ENCODE measurements around the gene FAM118B.
A peak's percentile ranks its signal among the peaks of the same experiment; 100 is the strongest.

FAM118B gene

GRCh38 chr11:126190792-126191191 lies 20.8 kb upstream of the FAM118B start:
- DNase-seq (ENCODE audit: low spot score in 2 of 2), result no peak
- H3K27ac Mint-ChIP-seq (ENCODE audit: low read depth), result peak overlapping the region; percentile 44
- H3K9me3 Mint-ChIP-seq, result no peaks in the 10 kb centered on the region
- peaks cover 11% of the 10 kb centered on the region for H3K36me3 Mint-ChIP-seq (ENCODE audit: insufficient read depth)
- H3K4me3 Mint-ChIP-seq, result no peak overlapping the region
- no peak for ATAC-seq (replicated peaks; ENCODE audit: extremely low read depth, poor library complexity, severe bottlenecking)
- no peaks in the 10 kb centered on the region for H3K4me1 Mint-ChIP-seq
- H3K27me3 Mint-ChIP-seq, result no peaks in the 10 kb centered on the region

- no peak for ATAC-seq (replicated peaks; ENCODE audit: extremely low read depth, poor library complexity, severe bottlenecking)
- no peak overlapping the region for H3K27ac Mint-ChIP-seq (ENCODE audit: low read depth)
- no peak overlapping the region for H3K4me3 Mint-ChIP-seq
Measured at GRCh38 chr11:126191379-126192073, 20.1 kb upstream of the FAM118B start.

GRCh38 chr11:126192361-126192760 lies 19.2 kb upstream of the FAM118B start:
- Mint-ChIP-seq H3K27me3 (no peaks in the 10 kb centered on the region), H3K9me3 (no peaks in the 10 kb centered on the region), H3K4me3 (no peak overlapping the region), H3K36me3 (ENCODE audit: insufficient read depth) (peaks cover 21% of the 10 kb centered on the region), H3K27ac (ENCODE audit: low read depth) (no peak overlapping the region), H3K4me1 (no peaks in the 10 kb centered on the region)
- no peak for DNase-seq (ENCODE audit: low spot score in 2 of 2)
- no peak for ATAC-seq (replicated peaks; ENCODE audit: extremely low read depth, poor library complexity, severe bottlenecking)

More at GRCh38 chr11:126191379-126192073, 20.1 kb upstream of the FAM118B start:
- no peaks in the 10 kb centered on the region for H3K9me3 Mint-ChIP-seq
- no peaks in the 10 kb centered on the region for H3K27me3 Mint-ChIP-seq
- no peaks in the 10 kb centered on the region for H3K4me1 Mint-ChIP-seq
- H3K36me3 Mint-ChIP-seq (ENCODE audit: insufficient read depth), result peaks cover 16% of the 10 kb centered on the region
- DNase-seq (ENCODE audit: low spot score in 2 of 2), result no peak

GRCh38 chr11:126193038-126193478 lies 18.5 kb upstream of the FAM118B start:
- Mint-ChIP-seq H3K36me3 (ENCODE audit: insufficient read depth) (peaks cover 23% of the 10 kb centered on the region), H3K4me1 (peaks cover 3% of the 10 kb centered on the region), H3K4me3 (no peak overlapping the region), H3K9me3 (no peaks in the 10 kb centered on the region), H3K27ac (ENCODE audit: low read depth) (no peak overlapping the region), H3K27me3 (no peaks in the 10 kb centered on the region)
- no peak for DNase-seq (ENCODE audit: low spot score in 2 of 2)
- no peak for ATAC-seq (replicated peaks; ENCODE audit: extremely low read depth, poor library complexity, severe bottlenecking)

- H3K9me3 Mint-ChIP-seq, result no peaks in the 10 kb centered on the region
Measured at GRCh38 chr11:126194121-126194543, 17.4 kb upstream of the FAM118B start.

GRCh38 chr11:126195119-126195518 lies 16.5 kb upstream of the FAM118B start:
- Mint-ChIP-seq H3K27ac (ENCODE audit: low read depth) (no peak overlapping the region), H3K36me3 (ENCODE audit: insufficient read depth) (peaks cover 29% of the 10 kb centered on the region), H3K27me3 (no peaks in the 10 kb centered on the region), H3K4me3 (no peak overlapping the region), H3K9me3 (no peaks in the 10 kb centered on the region), H3K4me1 (peaks cover 7% of the 10 kb centered on the region)
- ATAC-seq (replicated peaks; ENCODE audit: extremely low read depth, poor library complexity, severe bottlenecking) (no peak), DNase-seq (ENCODE audit: low spot score in 2 of 2) (no peak)

More at GRCh38 chr11:126194121-126194543, 17.4 kb upstream of the FAM118B start:
- H3K27me3 Mint-ChIP-seq, result no peaks in the 10 kb centered on the region
- no peak overlapping the region for H3K27ac Mint-ChIP-seq (ENCODE audit: low read depth)
- ATAC-seq (replicated peaks; ENCODE audit: extremely low read depth, poor library complexity, severe bottlenecking), result no peak
- peaks cover 7% of the 10 kb centered on the region for H3K4me1 Mint-ChIP-seq
- peaks cover 27% of the 10 kb centered on the region for H3K36me3 Mint-ChIP-seq (ENCODE audit: insufficient read depth)
- no peak overlapping the region for H3K4me3 Mint-ChIP-seq
- no peak for DNase-seq (ENCODE audit: low spot score in 2 of 2)

GRCh38 chr11:126197277-126197939 lies 14.2 kb upstream of the FAM118B start:
- no peak overlapping the region for H3K27ac Mint-ChIP-seq (ENCODE audit: low read depth)
- no peak for DNase-seq (ENCODE audit: low spot score in 2 of 2)
- H3K36me3 Mint-ChIP-seq (ENCODE audit: insufficient read depth), result peaks cover 40% of the 10 kb centered on the region
- H3K4me3 Mint-ChIP-seq, result no peak overlapping the region
- no peaks in the 10 kb centered on the region for H3K9me3 Mint-ChIP-seq
- no peaks in the 10 kb centered on the region for H3K27me3 Mint-ChIP-seq
- peaks cover 7% of the 10 kb centered on the region for H3K4me1 Mint-ChIP-seq
- no peak for ATAC-seq (replicated peaks; ENCODE audit: extremely low read depth, poor library complexity, severe bottlenecking)

- Mint-ChIP-seq H3K4me1 (peaks cover 7% of the 10 kb centered on the region), H3K27ac (ENCODE audit: low read depth) (peak overlapping the region; percentile 23), H3K9me3 (no peaks in the 10 kb centered on the region), H3K4me3 (no peak overlapping the region), H3K36me3 (ENCODE audit: insufficient read depth) (peaks cover 50% of the 10 kb centered on the region), H3K27me3 (no peaks in the 10 kb centered on the region)
- ATAC-seq (replicated peaks; ENCODE audit: extremely low read depth, poor library complexity, severe bottlenecking) (no peak), DNase-seq (ENCODE audit: low spot score in 2 of 2) (no peak)
Measured at GRCh38 chr11:126198648-126199047, 12.9 kb upstream of the FAM118B start.

- peaks cover 7% of the 10 kb centered on the region for H3K4me1 Mint-ChIP-seq
- ATAC-seq (replicated peaks; ENCODE audit: extremely low read depth, poor library complexity, severe bottlenecking), result no peak
- no peak for DNase-seq (ENCODE audit: low spot score in 2 of 2)
- no peak overlapping the region for H3K4me3 Mint-ChIP-seq
- H3K27ac Mint-ChIP-seq (ENCODE audit: low read depth), result no peak overlapping the region
- H3K9me3 Mint-ChIP-seq, result no peaks in the 10 kb centered on the region
- H3K27me3 Mint-ChIP-seq, result no peaks in the 10 kb centered on the region
- H3K36me3 Mint-ChIP-seq (ENCODE audit: insufficient read depth), result peaks cover 58% of the 10 kb centered on the region
Measured at GRCh38 chr11:126202646-126203359, 8.8 kb upstream of the FAM118B start.

- H3K27ac Mint-ChIP-seq (ENCODE audit: low read depth), result no peak overlapping the region
- no peaks in the 10 kb centered on the region for H3K9me3 Mint-ChIP-seq
- H3K4me3 Mint-ChIP-seq, result no peak overlapping the region
- H3K27me3 Mint-ChIP-seq, result no peaks in the 10 kb centered on the region
- H3K36me3 Mint-ChIP-seq (ENCODE audit: insufficient read depth), result peaks cover 60% of the 10 kb centered on the region
- peaks cover 3% of the 10 kb centered on the region for H3K4me1 Mint-ChIP-seq
- DNase-seq (ENCODE audit: low spot score in 2 of 2), result no peak
- ATAC-seq (replicated peaks; ENCODE audit: extremely low read depth, poor library complexity, severe bottlenecking), result no peak
Measured at GRCh38 chr11:126205359-126205758, 6.2 kb upstream of the FAM118B start.

GRCh38 chr11:126207896-126208295 lies 3.7 kb upstream of the FAM118B start:
- H3K9me3 Mint-ChIP-seq, result no peaks in the 10 kb centered on the region
- H3K4me3 Mint-ChIP-seq, result no peak overlapping the region
- H3K36me3 Mint-ChIP-seq (ENCODE audit: insufficient read depth), result peaks cover 52% of the 10 kb centered on the region
- no peak overlapping the region for H3K27ac Mint-ChIP-seq (ENCODE audit: low read depth)
- DNase-seq (ENCODE audit: low spot score in 2 of 2), result no peak
- H3K27me3 Mint-ChIP-seq, result no peaks in the 10 kb centered on the region
- H3K4me1 Mint-ChIP-seq, result peaks cover 28% of the 10 kb centered on the region
- no peak for ATAC-seq (replicated peaks; ENCODE audit: extremely low read depth, poor library complexity, severe bottlenecking)

- ATAC-seq (replicated peaks; ENCODE audit: extremely low read depth, poor library complexity, severe bottlenecking), result no peak
- Mint-ChIP-seq H3K27ac (ENCODE audit: low read depth) (peak overlapping the region; percentile 94), H3K27me3 (no peaks in the 10 kb centered on the region), H3K36me3 (ENCODE audit: insufficient read depth) (peaks cover 32% of the 10 kb centered on the region), H3K4me1 (peaks cover 40% of the 10 kb centered on the region), H3K9me3 (no peaks in the 10 kb centered on the region), H3K4me3 (peak overlapping the region; percentile 93)
- DNase-seq (ENCODE audit: low spot score in 2 of 2), result no peak
Measured at GRCh38 chr11:126210871-126211235, 729 bp upstream of the FAM118B start.

Measured in central memory CD8-positive, alpha-beta T cell (primary cell).